ENCODE data around the gene TRUB1.
"Not testable (repeated sequence)": the region's sequence is repeated elsewhere in the genome, so short reads cannot be mapped to it uniquely, and the experiment has no call there.

TRUB1 gene

GRCh38 chr10:114937962-114938855, at the start of gene TRUB1:
Gene TRUB1 (plus strand): TSS chr10:114938195. CDS start chr10:114938254, 59 bp downstream.
- peak; percentile 67 to 92 for DNase-seq (ENCODE audit: extremely low read depth in 1 of 2, low read depth in 1 of 2)

DNA sequence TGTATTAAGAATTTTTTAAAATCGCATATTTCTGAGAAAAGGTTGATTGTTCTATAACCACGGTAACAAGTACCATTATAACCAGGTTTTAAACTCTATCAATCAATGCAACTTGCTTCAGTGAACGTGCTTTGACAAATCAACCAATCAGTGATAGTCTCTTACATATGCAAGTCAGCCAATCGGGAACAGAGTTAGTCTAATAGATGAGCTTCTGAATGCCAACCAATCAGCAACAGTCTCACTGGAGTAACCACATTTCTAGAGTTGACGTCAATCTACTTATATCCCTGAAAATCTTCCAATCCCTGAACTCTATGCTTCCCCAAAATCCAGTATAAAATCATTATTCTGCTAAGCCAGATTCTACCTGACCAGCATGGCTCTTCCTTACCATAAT, 44.7 kb upstream of the TRUB1 start:
- DNase-seq (ENCODE audit: extremely low read depth in 1 of 2, low read depth in 1 of 2) = no peak

DNA sequence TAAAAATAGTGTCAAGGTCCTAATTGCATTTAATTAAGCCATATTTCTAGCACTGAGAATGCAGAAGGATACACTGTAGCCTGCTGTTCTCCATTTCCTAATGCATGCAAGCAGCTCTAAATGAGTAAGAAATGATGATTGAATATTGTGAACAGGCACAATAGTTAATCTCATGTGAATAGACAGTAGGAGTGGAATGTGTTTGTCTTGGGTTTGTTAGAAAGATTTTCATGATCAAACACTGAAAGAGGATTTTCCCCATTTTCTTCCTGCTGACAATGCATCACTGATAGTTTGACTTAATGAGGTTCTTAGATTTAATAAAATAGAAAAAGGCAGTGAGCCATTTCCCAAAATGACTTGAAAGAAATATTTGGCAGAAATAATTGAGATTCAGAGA, 43.1 kb upstream of the TRUB1 start:
- no peak for DNase-seq (ENCODE audit: extremely low read depth in 1 of 2, low read depth in 1 of 2)

- not testable (repeated sequence) for DNase-seq (ENCODE audit: extremely low read depth in 1 of 2, low read depth in 1 of 2)
Measured at GRCh38 chr10:114897011-114897410, 41.0 kb upstream of the TRUB1 start.

GRCh38 chr10:114897593-114897992, 40.4 kb upstream of the TRUB1 start:
- no peak for DNase-seq (ENCODE audit: extremely low read depth in 1 of 2, low read depth in 1 of 2)

DNA sequence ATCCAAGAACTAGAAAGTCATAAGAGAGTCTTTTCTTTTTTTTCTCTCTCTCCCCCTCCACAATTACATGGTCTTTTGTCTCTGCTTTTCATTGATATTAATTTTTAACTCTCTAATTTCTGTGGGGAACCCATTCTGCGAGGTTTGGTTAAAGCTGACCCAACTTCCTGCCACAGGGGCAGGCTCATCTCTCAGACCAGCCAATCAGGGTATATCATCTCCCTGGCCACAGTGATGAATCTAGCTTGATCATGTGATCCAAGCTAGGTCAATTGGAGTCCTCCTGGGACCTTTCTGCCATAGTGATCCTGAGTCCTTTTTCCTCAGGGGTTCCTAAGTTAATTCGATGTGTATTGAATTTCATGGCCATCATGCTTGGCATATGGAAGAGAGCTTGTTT, 38.0 kb upstream of the TRUB1 start:
- DNase-seq (ENCODE audit: extremely low read depth in 1 of 2, low read depth in 1 of 2) = no peak

DNA sequence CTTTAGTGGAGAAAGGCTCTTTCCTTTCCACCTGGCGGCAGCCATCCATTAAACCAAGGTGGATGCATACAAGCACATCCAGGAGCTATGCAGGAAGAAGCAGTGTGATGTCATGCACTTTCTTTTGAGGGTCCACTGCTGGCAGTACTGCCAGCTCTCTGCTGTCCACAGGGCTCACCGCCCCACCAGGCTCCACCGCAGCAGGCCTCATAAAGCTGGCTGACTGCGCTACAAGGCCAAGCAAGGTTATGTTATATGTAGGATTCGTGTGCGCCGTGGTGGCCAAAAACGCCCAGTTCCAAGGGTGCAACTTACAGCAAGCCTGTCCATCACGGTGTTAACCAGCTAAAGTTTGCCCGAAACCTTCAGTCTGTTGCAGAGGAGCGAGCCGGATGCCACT, 37.3 kb upstream of the TRUB1 start:
- DNase-seq (ENCODE audit: extremely low read depth in 1 of 2, low read depth in 1 of 2) = no peak

GRCh38 chr10:114902151-114902550, 35.8 kb upstream of the TRUB1 start:
- no peak for DNase-seq (ENCODE audit: extremely low read depth in 1 of 2, low read depth in 1 of 2)

DNA sequence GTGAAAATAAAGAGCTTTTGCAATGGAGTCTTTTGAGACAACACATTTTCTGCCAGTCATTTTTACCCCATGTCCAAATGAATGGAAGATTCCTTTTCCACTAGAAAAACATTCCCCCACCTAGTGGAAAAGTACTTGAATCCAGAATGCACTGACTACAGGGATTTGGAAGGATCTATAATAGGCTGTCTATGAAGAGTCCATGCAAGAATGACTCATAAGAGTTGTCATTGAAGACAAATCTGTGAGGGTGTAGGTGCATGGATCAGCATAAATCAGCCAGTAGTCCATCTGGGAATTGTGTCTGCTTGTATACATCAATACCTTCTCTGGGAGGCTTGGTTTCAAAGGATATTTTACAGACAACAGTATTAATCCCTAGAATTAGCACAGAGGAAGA, 32.5 kb upstream of the TRUB1 start:
- no peak for DNase-seq (ENCODE audit: extremely low read depth in 1 of 2, low read depth in 1 of 2)

DNA sequence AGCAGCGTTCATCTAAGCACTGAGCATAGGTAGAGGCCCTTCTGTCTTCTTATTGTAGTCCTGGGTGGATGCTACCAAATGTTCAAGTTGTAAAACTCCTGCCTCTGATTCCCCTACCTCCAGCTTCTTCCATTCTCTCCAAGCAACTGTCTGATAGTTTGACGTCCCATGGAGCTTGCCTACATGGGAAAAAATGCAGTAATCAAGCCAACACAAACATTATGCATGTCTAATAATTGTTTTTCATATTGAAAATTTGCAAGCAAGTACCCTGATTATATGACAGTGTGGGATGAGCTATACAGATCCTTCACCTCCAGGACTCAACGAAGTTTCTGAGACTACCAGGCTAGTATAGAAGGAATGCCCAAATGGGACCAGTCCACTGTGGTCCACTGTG, 31.0 kb upstream of the TRUB1 start:
- no peak for DNase-seq (ENCODE audit: extremely low read depth in 1 of 2, low read depth in 1 of 2)

DNA sequence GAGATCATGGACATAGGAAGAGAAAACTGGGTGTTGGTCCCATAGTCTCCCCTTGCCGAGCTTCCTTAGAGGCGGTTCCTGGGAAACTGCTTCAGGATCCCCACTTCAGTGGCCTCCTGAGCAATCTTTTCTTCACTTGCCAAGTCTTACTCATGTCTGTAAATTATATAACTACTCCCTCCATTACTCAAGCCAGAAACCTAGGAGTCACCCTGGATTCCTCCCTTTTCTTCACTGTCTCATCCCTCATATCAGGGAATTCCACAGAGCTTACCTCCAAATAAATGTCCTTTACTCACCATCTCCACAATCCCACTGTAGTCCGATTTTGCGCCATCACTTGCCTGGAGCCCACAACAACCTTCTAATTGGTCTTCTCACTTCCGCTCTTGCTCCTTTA, 29.1 kb upstream of the TRUB1 start:
- DNase-seq (ENCODE audit: extremely low read depth in 1 of 2, low read depth in 1 of 2) = no peak

DNA sequence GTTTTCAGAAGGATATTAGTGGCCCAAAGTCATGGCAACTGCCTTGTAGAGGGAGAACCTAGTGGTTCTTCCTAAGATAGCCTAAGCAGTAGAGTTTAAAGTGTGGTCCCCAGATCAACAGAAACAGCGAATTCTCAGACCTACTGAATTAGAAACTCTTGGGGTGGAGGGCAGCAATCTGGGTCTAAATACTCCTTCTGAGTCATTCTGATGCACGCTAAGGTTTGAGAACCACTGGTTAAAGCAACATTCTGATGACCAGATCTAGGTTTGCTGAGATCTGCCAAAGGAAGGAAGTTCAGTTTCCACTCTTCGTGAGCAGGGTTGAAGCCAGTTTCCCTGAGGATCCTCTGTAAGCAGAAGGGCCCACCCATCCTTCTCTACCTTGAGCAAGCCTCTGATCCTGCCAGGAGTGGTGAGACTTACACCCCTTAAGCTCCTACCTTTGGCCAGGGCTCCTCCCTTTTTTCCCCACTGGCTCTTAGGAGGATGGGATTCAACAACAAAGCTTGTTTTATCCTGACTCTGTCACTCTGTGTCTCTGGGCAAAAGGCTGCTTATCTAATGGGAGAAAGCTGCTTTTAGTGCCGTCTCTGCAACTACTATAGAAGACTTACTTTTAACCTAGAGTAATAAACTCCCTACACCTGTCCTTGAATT, 26.8 kb upstream of the TRUB1 start:
- DNase-seq (ENCODE audit: extremely low read depth in 1 of 2, low read depth in 1 of 2) = no peak

DNA sequence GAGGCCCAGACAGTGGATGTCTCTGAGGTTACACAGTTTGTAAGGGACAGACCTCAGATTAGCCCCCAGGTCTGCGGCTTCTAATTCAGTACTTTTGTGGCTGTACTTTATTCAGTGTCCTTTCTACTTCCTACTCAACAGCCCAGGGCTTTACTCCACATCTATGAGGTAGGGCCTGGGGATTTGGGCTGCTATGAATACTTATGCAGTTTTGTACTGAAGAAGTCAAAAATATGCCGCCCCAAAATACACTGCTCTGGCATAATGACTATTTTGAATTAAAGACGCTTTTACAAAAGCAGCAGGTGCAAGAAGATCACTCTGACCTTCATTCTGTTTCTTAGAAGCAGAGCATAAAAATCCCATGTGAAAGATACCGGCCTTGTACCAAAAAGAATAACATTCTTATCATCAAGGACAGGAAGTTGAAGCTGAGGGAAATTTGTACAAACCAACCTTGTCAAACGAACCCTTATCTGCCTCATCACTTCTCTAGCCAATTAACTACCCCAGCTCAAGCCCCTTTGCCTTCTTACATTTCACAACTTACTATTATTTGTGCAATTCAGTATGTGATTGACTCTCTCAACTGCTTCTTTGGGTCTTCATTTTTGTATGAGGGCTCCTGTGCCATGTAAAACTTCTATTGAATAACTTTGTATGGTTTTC, 26.1 kb upstream of the TRUB1 start:
- no peak for DNase-seq (ENCODE audit: extremely low read depth in 1 of 2, low read depth in 1 of 2)

DNA sequence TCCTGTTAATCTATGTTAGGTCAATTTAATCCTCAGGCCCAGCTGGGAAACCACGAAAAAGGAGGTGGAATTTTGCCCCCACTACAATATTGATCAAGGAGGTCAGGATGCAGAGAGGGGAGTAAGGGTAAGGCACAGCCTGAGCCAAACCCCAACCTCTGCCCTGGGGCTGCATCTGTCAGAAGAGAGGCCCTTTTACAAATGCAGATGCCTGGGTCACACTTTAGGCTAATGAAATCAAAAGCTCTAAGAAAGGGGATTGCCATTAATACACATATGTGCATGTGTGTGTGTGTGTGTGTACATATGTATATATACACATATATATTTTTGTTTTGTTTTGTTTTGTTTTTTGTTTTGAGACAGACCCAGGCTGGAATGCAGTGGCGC, 25.5 kb upstream of the TRUB1 start:
- no peak for DNase-seq (ENCODE audit: extremely low read depth in 1 of 2, low read depth in 1 of 2)

GRCh38 chr10:114914560-114914959, 23.4 kb upstream of the TRUB1 start:
- no peak for DNase-seq (ENCODE audit: extremely low read depth in 1 of 2, low read depth in 1 of 2)

- no peak for DNase-seq (ENCODE audit: extremely low read depth in 1 of 2, low read depth in 1 of 2)
Measured at GRCh38 chr10:114915294-114915693, 22.7 kb upstream of the TRUB1 start.

DNA sequence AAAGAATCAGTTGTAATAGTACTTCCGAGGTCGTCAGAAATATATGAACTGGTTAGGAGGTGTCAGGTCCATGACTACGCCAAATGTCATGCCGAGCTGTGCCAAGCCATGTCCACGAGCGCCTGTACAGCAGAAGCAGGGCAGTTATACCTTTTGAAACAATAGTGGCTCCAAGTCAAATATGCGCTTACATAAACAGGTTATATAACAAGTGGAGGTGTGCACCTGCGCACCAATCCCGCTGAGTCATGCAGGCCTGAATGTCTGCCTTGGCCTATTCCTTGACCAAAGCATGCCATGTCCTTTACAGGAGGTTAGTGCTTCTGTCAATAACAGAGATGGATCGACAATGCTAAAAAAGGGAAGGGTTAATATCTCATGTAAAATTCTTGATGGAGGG, 21.3 kb upstream of the TRUB1 start:
- no peak for DNase-seq (ENCODE audit: extremely low read depth in 1 of 2, low read depth in 1 of 2)

- no peak for DNase-seq (ENCODE audit: extremely low read depth in 1 of 2, low read depth in 1 of 2)
Measured at GRCh38 chr10:114917459-114917858, 20.5 kb upstream of the TRUB1 start.

GRCh38 chr10:114917927-114918672, 19.9 kb upstream of the TRUB1 start:
- no peak for DNase-seq (ENCODE audit: extremely low read depth in 1 of 2, low read depth in 1 of 2)

GRCh38 chr10:114920459-114920858, 17.5 kb upstream of the TRUB1 start:
- no peak for DNase-seq (ENCODE audit: extremely low read depth in 1 of 2, low read depth in 1 of 2)

DNA sequence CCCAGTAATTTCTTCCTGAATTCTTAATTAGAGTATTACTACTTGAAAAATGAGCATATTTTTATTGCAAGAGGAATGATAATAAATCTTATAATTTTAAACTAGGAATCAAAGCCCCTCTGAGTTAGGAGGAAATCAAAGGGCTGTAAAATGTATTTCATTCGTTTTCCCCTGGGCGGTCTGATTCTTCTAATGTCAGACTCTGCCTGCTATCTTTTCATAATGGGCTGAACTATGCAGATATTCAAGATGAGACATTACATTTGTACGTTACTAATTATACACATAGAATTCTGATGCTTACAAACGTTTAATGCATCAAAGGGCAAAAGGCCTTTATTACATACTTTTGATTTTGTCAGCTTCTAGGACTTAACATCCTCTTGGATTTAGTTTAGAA, 16.0 kb upstream of the TRUB1 start:
- DNase-seq (ENCODE audit: extremely low read depth in 1 of 2, low read depth in 1 of 2) = no peak

Measured in stimulated activated CD8-positive, alpha-beta memory T cell treated with anti-CD3 and anti-CD28 coated beads, Interleukin-7, amount 100 ng/mL, for 48 hours (primary cell).